ENCODE data around the gene GDA. TPM values are rescaled to one million over a fixed set of nuclear protein-coding genes. Genes with fewer than 3 reads are reported as not detected.

GDA gene
- 0.66 and 42.8 TPM in 2 replicates for polyA plus RNA-seq

DNA sequence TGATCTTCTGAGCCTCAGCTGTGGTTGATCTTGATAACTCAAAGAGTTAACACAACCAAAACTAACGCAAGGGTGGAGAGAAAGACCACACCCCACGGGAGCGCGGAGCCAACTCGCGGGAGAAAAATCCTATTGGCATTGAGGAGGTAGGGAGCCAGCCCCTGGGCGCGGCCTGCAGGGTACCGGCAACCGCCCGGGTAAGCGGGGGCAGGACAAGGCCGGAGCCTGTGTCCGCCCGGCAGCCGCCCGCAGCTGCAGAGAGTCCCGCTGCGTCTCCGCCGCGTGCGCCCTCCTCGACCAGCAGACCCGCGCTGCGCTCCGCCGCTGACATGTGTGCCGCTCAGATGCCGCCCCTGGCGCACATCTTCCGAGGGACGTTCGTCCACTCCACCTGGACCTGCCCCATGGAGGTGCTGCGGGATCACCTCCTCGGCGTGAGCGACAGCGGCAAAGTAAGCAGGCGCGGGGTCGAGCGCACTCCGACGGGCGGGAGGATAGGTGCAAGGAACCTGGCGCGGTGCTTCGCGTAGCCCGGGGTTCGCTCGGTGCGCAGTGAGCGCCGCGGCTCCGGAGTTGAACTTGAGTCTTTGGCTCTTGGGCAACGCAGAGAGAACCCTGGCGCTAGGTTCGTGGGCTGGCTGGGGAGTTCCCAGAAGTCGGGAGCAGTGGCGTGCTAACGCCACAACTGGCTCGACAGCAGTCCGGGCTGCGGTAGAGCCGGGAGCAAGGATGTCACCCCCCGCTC, at the start of gene GDA:
TSS of gene GDA (plus strand) at position 210 of the 745 bp plus-strand sequence. CDS start at position 330, 120 bp downstream.

Other genes with a start within 250 kb of the GDA start
- 35.0 and 52.4 TPM in 2 replicates for gene ABHD17B, start 238.2 kb upstream of the GDA start, polyA plus RNA-seq
- 12.7 and 15.1 TPM in 2 replicates for gene C9orf85, start 237.8 kb upstream of the GDA start, polyA plus RNA-seq
- not detected in 2 replicates for gene C9orf57, start 88.8 kb upstream of the GDA start, polyA plus RNA-seq
- gene ZFAND5, start 215.8 kb downstream of the GDA start, polyA plus RNA-seq, result 166 and 235 TPM in 2 replicates

Data from Purkinje cell (primary cell).